ENCODE data around the gene COL13A1. TPM values are rescaled to one million over a fixed set of nuclear protein-coding genes. Genes with fewer than 3 reads are reported as not detected.

Gene COL13A1
- total RNA-seq, 1 donor from 2014 or later = 0.86 TPM

DNA sequence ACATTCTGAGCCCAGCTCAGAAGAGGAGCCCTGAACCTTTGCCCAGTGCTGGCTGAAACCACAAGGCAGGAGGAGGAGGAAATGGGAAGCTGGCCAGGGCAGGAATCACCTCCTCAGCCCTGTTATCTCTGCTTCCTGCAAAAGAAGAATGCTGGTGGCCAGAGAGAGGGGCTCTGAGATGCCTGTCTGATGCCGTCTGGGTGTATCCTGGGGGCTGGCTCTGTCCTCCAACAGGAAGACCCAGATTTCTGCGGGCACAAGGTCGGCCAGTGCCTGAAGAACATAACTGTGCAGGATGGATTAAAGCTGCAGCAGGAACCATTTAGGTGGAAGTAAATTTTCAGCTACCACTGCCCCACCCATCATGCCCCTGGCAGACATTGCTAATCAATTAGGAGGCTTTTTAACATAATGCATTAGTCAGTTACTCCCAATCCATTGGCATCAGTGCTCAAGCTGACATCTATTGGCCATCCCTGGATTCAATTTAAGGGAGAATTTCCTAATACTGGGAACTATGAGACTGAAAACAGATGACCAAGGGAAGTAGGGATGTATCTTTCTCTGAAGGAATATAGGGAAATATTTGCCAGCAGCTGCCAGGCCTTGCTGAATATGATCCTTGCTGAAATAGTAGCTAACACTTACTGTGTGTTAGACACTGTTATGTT, 67.7 kb downstream of the COL13A1 start:
- Histone ChIP-seq H3K36me3 (ENCODE audit: insufficient read depth, low read length) (peaks cover 3% of the 10 kb centered on the region), H3K27me3 (ENCODE audit: insufficient read depth, low read length) (no peaks in the 10 kb centered on the region), H3K9me3 (ENCODE audit: insufficient read depth, low read depth, low read length) (no peaks in the 10 kb centered on the region), H3K79me2 (ENCODE audit: insufficient read depth, low read length) (peaks cover 4% of the 10 kb centered on the region), H3K4me3 (ENCODE audit: insufficient read depth, low read depth, low read length) (no peak overlapping the region), H3K27ac (ENCODE audit: low read depth, low read length) (no peak overlapping the region), H3K4me2 (ENCODE audit: low read length) (peak overlapping the region; percentile 36), H2AFZ (ENCODE audit: low read depth, low read length) (no peak overlapping the region), H3K4me1 (ENCODE audit: insufficient read depth, low read length) (peaks cover 54% of the 10 kb centered on the region), H4K20me1 (ENCODE audit: insufficient read depth, low read length) (no peaks in the 10 kb centered on the region), H3K9ac (ENCODE audit: low read length) (no peak overlapping the region)
- Mint-ChIP-seq H3K4me1 (ENCODE audit: low read depth, unreplicated experiment) (peaks cover 8% of the 10 kb centered on the region), H3K9me3 (ENCODE audit: unreplicated experiment) (no peaks in the 10 kb centered on the region), H3K4me3 (ENCODE audit: unreplicated experiment) (no peak overlapping the region), H3K27ac (ENCODE audit: unreplicated experiment) (no peak overlapping the region), H3K36me3 (ENCODE audit: low read depth, unreplicated experiment) (peaks cover 3% of the 10 kb centered on the region), H3K27me3 (ENCODE audit: low read depth, unreplicated experiment) (peaks cover 31% of the 10 kb centered on the region)
- TF ChIP-seq, protein P1, sequence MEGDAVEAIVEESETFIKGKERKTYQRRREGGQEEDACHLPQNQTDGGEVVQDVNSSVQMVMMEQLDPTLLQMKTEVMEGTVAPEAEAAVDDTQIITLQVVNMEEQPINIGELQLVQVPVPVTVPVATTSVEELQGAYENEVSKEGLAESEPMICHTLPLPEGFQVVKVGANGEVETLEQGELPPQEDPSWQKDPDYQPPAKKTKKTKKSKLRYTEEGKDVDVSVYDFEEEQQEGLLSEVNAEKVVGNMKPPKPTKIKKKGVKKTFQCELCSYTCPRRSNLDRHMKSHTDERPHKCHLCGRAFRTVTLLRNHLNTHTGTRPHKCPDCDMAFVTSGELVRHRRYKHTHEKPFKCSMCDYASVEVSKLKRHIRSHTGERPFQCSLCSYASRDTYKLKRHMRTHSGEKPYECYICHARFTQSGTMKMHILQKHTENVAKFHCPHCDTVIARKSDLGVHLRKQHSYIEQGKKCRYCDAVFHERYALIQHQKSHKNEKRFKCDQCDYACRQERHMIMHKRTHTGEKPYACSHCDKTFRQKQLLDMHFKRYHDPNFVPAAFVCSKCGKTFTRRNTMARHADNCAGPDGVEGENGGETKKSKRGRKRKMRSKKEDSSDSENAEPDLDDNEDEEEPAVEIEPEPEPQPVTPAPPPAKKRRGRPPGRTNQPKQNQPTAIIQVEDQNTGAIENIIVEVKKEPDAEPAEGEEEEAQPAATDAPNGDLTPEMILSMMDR (IDR thresholded peaks at IDR 0.05; ENCODE audit: insufficient read depth, low read depth, low read length) = no peak
- no peak for TF ChIP-seq EZH2 (IDR thresholded peaks at IDR 0.05; ENCODE audit: insufficient read depth, low read length)
- DNase-seq (ENCODE audit: low read depth) (peak; percentile 79), FAIRE-seq (no peak)

DNA sequence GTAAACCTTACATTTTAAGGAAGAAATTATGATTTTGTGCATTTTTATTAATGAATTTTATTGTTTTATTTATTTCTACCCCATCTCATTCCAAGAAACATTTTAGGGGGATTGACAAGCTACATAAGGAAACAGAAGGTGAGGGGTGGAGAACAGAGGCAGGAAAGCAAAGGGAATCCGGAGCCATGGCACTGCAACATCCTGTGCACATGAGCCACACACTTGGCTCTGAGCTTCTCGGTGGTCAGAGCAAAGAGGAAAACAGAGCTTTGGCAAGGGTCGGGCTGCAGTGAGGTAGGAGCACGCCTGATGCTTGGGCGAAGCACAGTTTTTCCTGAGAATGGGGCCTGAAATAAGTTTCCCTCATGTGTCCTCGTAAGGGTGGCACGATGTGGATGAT, 68.9 kb downstream of the COL13A1 start:
- no peak overlapping the region for H3K4me2 ChIP-seq (ENCODE audit: low read length)
- H3K4me1 Mint-ChIP-seq (ENCODE audit: low read depth, unreplicated experiment) = peaks cover 4% of the 10 kb centered on the region
- no peaks in the 10 kb centered on the region for H3K9me3 Mint-ChIP-seq (ENCODE audit: unreplicated experiment)
- no peak overlapping the region for H3K4me3 Mint-ChIP-seq (ENCODE audit: unreplicated experiment)
- FAIRE-seq = no peak
- H3K79me2 ChIP-seq (ENCODE audit: insufficient read depth, low read length) = no peaks in the 10 kb centered on the region
- H3K4me3 ChIP-seq (ENCODE audit: insufficient read depth, low read depth, low read length) = no peak overlapping the region
- peaks cover 3% of the 10 kb centered on the region for H3K36me3 ChIP-seq (ENCODE audit: insufficient read depth, low read length)
- no peak overlapping the region for H3K27ac Mint-ChIP-seq (ENCODE audit: unreplicated experiment)
- peaks cover 31% of the 10 kb centered on the region for H3K27me3 Mint-ChIP-seq (ENCODE audit: low read depth, unreplicated experiment)
- H3K27ac ChIP-seq (ENCODE audit: low read depth, low read length) = no peak overlapping the region
- H3K9ac ChIP-seq (ENCODE audit: low read length) = no peak overlapping the region
- TF ChIP-seq EZH2 (IDR thresholded peaks at IDR 0.05; ENCODE audit: insufficient read depth, low read length) = no peak
- H2AFZ ChIP-seq (ENCODE audit: low read depth, low read length) = no peak overlapping the region
- no peaks in the 10 kb centered on the region for H3K27me3 ChIP-seq (ENCODE audit: insufficient read depth, low read length)
- peaks cover 3% of the 10 kb centered on the region for H3K36me3 Mint-ChIP-seq (ENCODE audit: low read depth, unreplicated experiment)
- peaks cover 48% of the 10 kb centered on the region for H3K4me1 ChIP-seq (ENCODE audit: insufficient read depth, low read length)
- H4K20me1 ChIP-seq (ENCODE audit: insufficient read depth, low read length) = no peaks in the 10 kb centered on the region
- H3K9me3 ChIP-seq (ENCODE audit: insufficient read depth, low read depth, low read length) = no peaks in the 10 kb centered on the region
- no peak for DNase-seq (ENCODE audit: low read depth)

- H3K4me3 ChIP-seq (ENCODE audit: insufficient read depth, low read depth, low read length) = no peak overlapping the region
- no peaks in the 10 kb centered on the region for H3K27me3 ChIP-seq (ENCODE audit: insufficient read depth, low read length)
- no peak overlapping the region for H3K27ac Mint-ChIP-seq (ENCODE audit: unreplicated experiment)
- H3K9me3 ChIP-seq (ENCODE audit: insufficient read depth, low read depth, low read length) = no peaks in the 10 kb centered on the region
- H4K20me1 ChIP-seq (ENCODE audit: insufficient read depth, low read length) = no peaks in the 10 kb centered on the region
- no peak overlapping the region for H3K9ac ChIP-seq (ENCODE audit: low read length)
- peaks cover 3% of the 10 kb centered on the region for H3K36me3 ChIP-seq (ENCODE audit: insufficient read depth, low read length)
- DNase-seq (ENCODE audit: low read depth) (no peak), FAIRE-seq (no peak)
- H3K27ac ChIP-seq (ENCODE audit: low read depth, low read length) = no peak overlapping the region
- no peak for TF ChIP-seq EZH2 (IDR thresholded peaks at IDR 0.05; ENCODE audit: insufficient read depth, low read length)
- TF ChIP-seq, protein P1 (IDR thresholded peaks at IDR 0.05; ENCODE audit: insufficient read depth, low read depth, low read length) = no peak
- no peak overlapping the region for H3K4me3 Mint-ChIP-seq (ENCODE audit: unreplicated experiment)
- peaks cover 3% of the 10 kb centered on the region for H3K36me3 Mint-ChIP-seq (ENCODE audit: low read depth, unreplicated experiment)
- H3K4me1 Mint-ChIP-seq (ENCODE audit: low read depth, unreplicated experiment) = peaks cover 4% of the 10 kb centered on the region
- no peak overlapping the region for H3K4me2 ChIP-seq (ENCODE audit: low read length)
- H3K4me1 ChIP-seq (ENCODE audit: insufficient read depth, low read length) = peaks cover 43% of the 10 kb centered on the region
- H3K9me3 Mint-ChIP-seq (ENCODE audit: unreplicated experiment) = no peaks in the 10 kb centered on the region
- H2AFZ ChIP-seq (ENCODE audit: low read depth, low read length) = no peak overlapping the region
- no peaks in the 10 kb centered on the region for H3K79me2 ChIP-seq (ENCODE audit: insufficient read depth, low read length)
- peaks cover 33% of the 10 kb centered on the region for H3K27me3 Mint-ChIP-seq (ENCODE audit: low read depth, unreplicated experiment)
Measured at GRCh38 chr10:69871074-69871473, 69.4 kb downstream of the COL13A1 start.

All from astrocyte (in vitro differentiated cells and primary cell).